ENCODE results near the gene SERPINC1. TPM values are rescaled to one million over a fixed set of nuclear protein-coding genes. Genes with fewer than 3 reads are reported as not detected.
"Not testable (repeated sequence)": the region's sequence is repeated elsewhere in the genome, so short reads cannot be mapped to it uniquely, and the experiment has no call there.

Gene SERPINC1
- 1.7 TPM in 1 of 2 replicates, not detected in the other for total RNA-seq (2014; rRNA removed; shearing (Covaris generic))

- Histone ChIP-seq H3K36me3 (replicated peaks; ENCODE audit: control insufficient read depth, insufficient read depth, low read length) (no peaks in the 10 kb centered on the region), H3K27me3 (ENCODE audit: control insufficient read depth, insufficient read depth, low read length) (no peaks in the 10 kb centered on the region), H3K4me3 (ENCODE audit: insufficient read depth, low read depth, low read length) (no peak within 1 kb of the TSS)
- DNase-seq: no peak
Measured at GRCh38 chr1:173917149-173917548, at the start of gene SERPINC1. Gene SERPINC1 (minus strand): TSS chr1:173917327. CDS start chr1:173917259, 68 bp downstream.

- peaks cover 13% of the 10 kb centered on the region for H3K36me3 ChIP-seq (replicated peaks; ENCODE audit: control insufficient read depth, insufficient read depth, low read length)
Measured at GRCh38 chr1:173965896-173966295, 48.8 kb upstream of the SERPINC1 start.

GRCh38 chr1:173963477-173963876, 46.4 kb upstream of the SERPINC1 start:
- Histone ChIP-seq H3K4me3 (ENCODE audit: insufficient read depth, low read depth, low read length) (no peak overlapping the region), H3K27me3 (ENCODE audit: control insufficient read depth, insufficient read depth, low read length) (no peaks in the 10 kb centered on the region), H3K36me3 (replicated peaks; ENCODE audit: control insufficient read depth, insufficient read depth, low read length) (peaks cover 11% of the 10 kb centered on the region)
- DNase-seq: no peak

More at GRCh38 chr1:173965896-173966295, 48.8 kb upstream of the SERPINC1 start:
- DNase-seq; H3K4me3 ChIP-seq (ENCODE audit: insufficient read depth, low read depth, low read length); H3K27me3 ChIP-seq (ENCODE audit: control insufficient read depth, insufficient read depth, low read length): not testable (repeated sequence)

DNA sequence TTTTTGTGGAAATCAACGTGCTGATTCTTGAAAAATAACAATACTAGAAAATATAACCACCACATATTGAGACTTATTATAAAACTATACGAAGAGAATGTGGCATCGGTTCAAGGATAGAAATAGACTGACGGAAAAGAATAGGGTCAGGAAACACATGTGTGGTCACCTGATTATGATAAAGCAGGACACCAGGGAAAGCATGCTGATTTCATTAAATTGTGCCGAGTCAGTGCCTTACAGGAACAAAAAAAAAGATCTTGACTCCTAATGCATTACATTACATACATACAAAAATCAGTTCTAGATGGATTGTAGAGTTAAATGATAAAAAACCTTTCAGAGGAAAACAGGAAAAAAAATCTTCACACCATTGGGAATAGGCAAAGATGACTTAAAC, 43.5 kb upstream of the SERPINC1 start:
- peaks cover 11% of the 10 kb centered on the region for H3K36me3 ChIP-seq (replicated peaks; ENCODE audit: control insufficient read depth, insufficient read depth, low read length)

DNA sequence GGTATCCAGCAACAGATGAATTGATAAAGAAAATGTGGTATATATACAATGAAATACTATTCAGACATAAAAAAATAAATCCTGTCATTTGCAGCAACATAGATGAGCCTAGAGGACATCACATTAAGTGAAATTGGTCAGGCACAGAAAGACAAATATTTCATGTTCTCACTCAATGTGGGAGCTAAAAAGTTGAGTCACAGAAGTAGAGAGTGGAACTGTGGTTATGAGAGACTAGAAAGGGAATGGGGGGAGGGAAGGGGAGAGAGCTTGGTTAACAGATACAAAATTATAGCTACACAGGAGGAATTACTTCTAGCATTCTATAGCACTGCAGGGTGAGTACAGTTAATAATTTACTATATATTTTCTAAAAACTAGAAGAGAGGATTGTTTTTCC, 37.1 kb upstream of the SERPINC1 start:
- no peak overlapping the region for H3K4me3 ChIP-seq (ENCODE audit: insufficient read depth, low read depth, low read length)
- H3K36me3 ChIP-seq (replicated peaks; ENCODE audit: control insufficient read depth, insufficient read depth, low read length): no peaks in the 10 kb centered on the region; the same call in none of the 2 replicates
- H3K27me3 ChIP-seq (ENCODE audit: control insufficient read depth, insufficient read depth, low read length): no peaks in the 10 kb centered on the region
- no peak for DNase-seq

More for the DNA sequence above, 43.5 kb upstream of the SERPINC1 start:
- Histone ChIP-seq H3K27me3 (ENCODE audit: control insufficient read depth, insufficient read depth, low read length) (no peaks in the 10 kb centered on the region), H3K4me3 (ENCODE audit: insufficient read depth, low read depth, low read length) (no peak overlapping the region)
- DNase-seq: no peak

- Histone ChIP-seq H3K27me3 (ENCODE audit: control insufficient read depth, insufficient read depth, low read length) (no peaks in the 10 kb centered on the region), H3K4me3 (ENCODE audit: insufficient read depth, low read depth, low read length) (no peak overlapping the region), H3K36me3 (replicated peaks; ENCODE audit: control insufficient read depth, insufficient read depth, low read length) (peaks cover 11% of the 10 kb centered on the region)
- no peak for DNase-seq
Measured at GRCh38 chr1:173948594-173948993, 31.5 kb upstream of the SERPINC1 start.

DNA sequence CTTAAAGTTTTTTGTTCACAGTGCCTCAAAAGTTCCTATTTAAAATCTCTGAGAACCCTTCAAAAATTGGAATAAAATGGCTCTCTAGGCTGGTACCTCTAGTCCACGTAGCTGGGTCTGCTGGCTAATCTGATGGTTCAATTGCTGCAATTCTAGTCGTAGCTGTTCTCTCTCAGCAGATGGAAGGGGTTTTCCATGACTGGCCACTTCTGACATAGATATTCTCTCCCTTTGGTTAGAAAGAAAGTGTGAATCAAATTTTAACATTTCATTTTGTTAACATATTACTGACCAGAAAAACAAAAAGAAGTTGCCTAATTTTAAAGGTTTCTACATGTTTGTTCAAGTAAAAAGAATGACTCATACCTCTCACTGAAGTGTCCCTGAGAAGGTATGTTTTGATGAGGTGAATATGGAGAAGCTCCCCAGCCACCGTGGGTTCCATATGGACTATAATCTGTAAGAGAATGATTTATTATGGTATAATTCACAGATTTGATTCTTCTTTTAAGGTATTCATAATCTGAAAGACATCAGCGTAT, 29.3 kb upstream of the SERPINC1 start:
- Histone ChIP-seq H3K4me3 (ENCODE audit: insufficient read depth, low read depth, low read length) (no peak overlapping the region), H3K36me3 (replicated peaks; ENCODE audit: control insufficient read depth, insufficient read depth, low read length) (peaks cover 17% of the 10 kb centered on the region), H3K27me3 (ENCODE audit: control insufficient read depth, insufficient read depth, low read length) (no peaks in the 10 kb centered on the region)
- no peak for DNase-seq

DNA sequence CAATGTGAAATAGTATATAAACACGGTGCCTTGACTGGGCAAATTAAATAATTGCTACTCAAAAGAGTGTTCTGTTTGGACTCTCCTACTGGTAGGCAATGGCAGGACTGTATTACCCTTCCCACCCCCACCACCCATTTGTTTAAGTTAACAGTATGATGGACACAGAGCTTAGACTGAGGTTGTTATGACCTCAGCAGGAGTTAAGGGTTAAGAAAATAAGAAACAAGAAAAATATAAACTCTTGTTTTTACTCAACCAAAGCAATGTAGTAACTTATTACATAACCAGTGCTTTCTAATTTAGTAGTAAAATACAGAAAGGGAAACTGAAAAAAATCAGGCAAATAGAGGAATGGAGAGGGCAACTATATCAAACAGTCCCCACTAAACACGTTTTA, 19.9 kb upstream of the SERPINC1 start:
- peaks cover 5% of the 10 kb centered on the region for H3K36me3 ChIP-seq (replicated peaks; ENCODE audit: control insufficient read depth, insufficient read depth, low read length)

DNA sequence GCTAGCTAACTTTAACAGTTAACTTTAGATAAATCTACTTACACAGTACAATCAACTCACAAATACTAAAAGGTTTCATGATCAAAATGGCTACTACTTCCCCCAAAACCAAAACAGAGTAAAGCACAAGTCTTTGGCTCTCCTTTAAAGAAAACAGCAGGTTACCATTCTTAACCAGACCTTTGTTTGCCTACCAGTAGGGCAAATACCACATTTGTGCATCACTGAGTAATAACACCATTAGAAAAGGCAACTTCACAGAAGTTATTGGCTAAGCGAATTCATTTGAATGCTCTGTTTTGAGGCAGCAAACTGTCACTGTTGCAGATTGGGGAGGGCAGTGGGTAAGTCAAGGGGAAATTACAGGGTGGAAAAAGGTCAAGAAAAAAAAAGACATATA, 17.3 kb upstream of the SERPINC1 start:
- Histone ChIP-seq H3K36me3 (replicated peaks; ENCODE audit: control insufficient read depth, insufficient read depth, low read length) (peaks cover 2% of the 10 kb centered on the region), H3K27me3 (ENCODE audit: control insufficient read depth, insufficient read depth, low read length) (no peaks in the 10 kb centered on the region), H3K4me3 (ENCODE audit: insufficient read depth, low read depth, low read length) (no peak overlapping the region)
- no peak for DNase-seq

More for the DNA sequence above, 19.9 kb upstream of the SERPINC1 start:
- DNase-seq: no peak
- H3K27me3 ChIP-seq (ENCODE audit: control insufficient read depth, insufficient read depth, low read length): no peaks in the 10 kb centered on the region
- H3K4me3 ChIP-seq (ENCODE audit: insufficient read depth, low read depth, low read length): no peak overlapping the region

DNA sequence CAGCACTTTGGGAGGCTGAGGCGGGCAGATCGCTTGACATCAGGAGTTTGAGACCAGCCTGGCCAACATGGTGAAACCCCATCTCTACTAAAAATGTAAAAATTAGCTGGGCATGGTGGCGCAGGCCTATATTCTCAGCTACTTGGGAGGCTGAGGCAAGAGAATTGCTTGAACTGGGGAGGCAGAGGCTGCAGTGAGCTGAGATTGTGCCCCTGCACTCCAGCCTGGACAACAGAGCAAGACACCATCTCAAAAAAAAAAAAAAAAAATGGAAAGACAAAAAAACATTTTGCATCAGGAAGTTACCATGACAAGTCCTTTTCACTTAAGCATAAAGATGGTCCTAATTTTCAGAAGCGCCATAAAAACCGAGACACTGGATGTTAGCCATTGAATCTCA, 13.4 kb upstream of the SERPINC1 start:
- not testable (repeated sequence) for H3K4me3 ChIP-seq (ENCODE audit: insufficient read depth, low read depth, low read length); DNase-seq; H3K27me3 ChIP-seq (ENCODE audit: control insufficient read depth, insufficient read depth, low read length); H3K36me3 ChIP-seq (replicated peaks; ENCODE audit: control insufficient read depth, insufficient read depth, low read length)

DNA sequence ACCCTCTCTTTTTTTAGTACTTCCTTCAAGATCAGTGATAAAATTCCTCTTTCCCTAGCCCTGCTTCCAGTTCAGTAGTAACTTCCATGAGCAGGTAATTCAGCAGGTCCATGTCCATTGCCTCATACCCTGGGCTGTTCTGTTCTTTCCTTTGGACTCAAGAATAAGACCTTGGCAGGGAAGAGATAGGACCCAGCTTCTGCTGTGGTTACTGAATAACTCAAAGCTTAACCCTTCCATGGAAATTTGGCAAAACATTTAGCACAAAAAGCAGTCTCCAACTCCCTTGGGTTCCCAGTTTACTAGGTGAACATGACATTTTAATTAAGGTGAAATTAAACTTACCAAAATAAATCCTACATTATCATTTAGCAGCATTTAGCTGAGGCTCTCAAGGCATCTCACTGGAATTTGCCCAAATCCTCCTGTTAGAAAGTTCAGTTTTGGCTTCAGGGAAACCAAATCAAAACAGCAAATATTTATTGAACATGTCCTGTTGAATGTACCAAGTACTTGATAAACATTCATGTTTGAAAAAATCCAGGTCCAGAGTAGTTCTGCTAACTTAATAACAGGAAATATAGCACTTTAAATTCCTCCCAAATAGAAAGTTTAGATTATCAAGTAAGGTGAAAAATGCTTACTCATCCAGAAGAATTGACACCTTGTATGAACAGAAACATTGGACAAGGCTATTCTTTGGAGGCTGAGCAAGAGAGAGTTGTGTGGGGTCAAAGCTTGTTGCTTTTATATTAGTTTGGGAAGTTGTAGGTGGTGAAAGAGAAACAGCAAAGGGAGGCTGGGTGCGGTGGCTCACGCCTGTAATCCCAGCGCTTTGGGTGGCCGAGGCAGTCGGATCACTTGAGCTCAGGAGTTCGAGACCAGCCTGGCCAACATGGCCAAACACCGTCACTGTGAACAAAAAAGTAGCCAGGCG, 8.4 kb upstream of the SERPINC1 start:
- no peak overlapping the region for H3K4me3 ChIP-seq (ENCODE audit: insufficient read depth, low read depth, low read length)
- H3K36me3 ChIP-seq (replicated peaks; ENCODE audit: control insufficient read depth, insufficient read depth, low read length): no peaks in the 10 kb centered on the region
- DNase-seq: no peak
- no peaks in the 10 kb centered on the region for H3K27me3 ChIP-seq (ENCODE audit: control insufficient read depth, insufficient read depth, low read length)

DNA sequence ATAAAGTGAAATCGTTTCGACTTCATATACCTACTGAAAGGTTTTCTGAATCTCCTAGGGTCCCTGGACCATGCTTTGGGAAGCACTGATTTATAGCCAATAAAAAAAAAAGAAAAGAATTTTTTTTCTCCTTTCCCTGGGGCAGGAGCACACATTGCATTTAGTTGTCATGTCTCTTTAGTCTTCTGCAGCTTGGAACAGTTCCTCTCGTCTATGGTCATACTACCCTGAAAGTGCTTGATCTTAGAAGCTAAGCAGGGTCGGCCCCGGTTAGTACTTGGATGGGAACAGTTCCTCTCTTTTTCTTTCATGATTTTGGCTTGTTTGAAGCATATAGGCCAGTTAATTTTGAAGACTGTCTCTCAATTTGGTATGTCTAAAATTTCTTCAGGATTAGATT, 3.7 kb upstream of the SERPINC1 start:
- Histone ChIP-seq H3K27me3 (ENCODE audit: control insufficient read depth, insufficient read depth, low read length) (no peaks in the 10 kb centered on the region), H3K4me3 (ENCODE audit: insufficient read depth, low read depth, low read length) (no peak overlapping the region), H3K36me3 (replicated peaks; ENCODE audit: control insufficient read depth, insufficient read depth, low read length) (no peaks in the 10 kb centered on the region)
- DNase-seq: no peak

- no peak for DNase-seq
- no peaks in the 10 kb centered on the region for H3K36me3 ChIP-seq (replicated peaks; ENCODE audit: control insufficient read depth, insufficient read depth, low read length)
- no peaks in the 10 kb centered on the region for H3K27me3 ChIP-seq (ENCODE audit: control insufficient read depth, insufficient read depth, low read length)
- no peak overlapping the region for H3K4me3 ChIP-seq (ENCODE audit: insufficient read depth, low read depth, low read length)
Measured at GRCh38 chr1:173917635-173918493, 737 bp upstream of the SERPINC1 start.

DNA sequence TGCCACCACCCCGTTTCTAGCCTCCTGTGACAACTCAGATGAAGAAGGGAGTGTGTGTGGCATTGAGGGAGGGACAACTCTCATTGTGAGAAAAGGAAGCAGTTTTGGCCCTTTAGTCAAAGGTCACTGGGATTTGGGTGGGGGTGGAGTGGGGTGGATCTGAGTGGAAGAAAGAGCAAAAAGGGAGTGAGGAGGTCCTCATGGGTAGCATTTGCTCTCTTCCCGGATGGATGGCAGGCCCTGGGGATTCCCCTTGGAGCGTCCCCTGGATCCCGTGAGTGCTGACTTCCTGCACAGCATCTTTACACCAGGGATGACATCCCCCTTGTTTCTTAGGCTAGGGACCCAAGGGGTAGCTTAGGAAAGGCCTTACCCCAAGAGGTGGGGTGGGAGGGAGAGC, 460 bp downstream of the SERPINC1 start:
- Histone ChIP-seq H3K27me3 (ENCODE audit: control insufficient read depth, insufficient read depth, low read length) (no peaks in the 10 kb centered on the region), H3K4me3 (ENCODE audit: insufficient read depth, low read depth, low read length) (no peak overlapping the region), H3K36me3 (replicated peaks; ENCODE audit: control insufficient read depth, insufficient read depth, low read length) (no peaks in the 10 kb centered on the region)
- no peak for DNase-seq

All from H7 (cell line).